Hematopoietic multipotent progenitor cell (in vitro differentiated cells): Measurements from ENCODE around the gene PTPRD. TPM values are rescaled to one million over a fixed set of nuclear protein-coding genes. Genes with fewer than 3 reads are reported as not detected.
"Not testable (repeated sequence)": the region's sequence is repeated elsewhere in the genome, so short reads cannot be mapped to it uniquely, and the experiment has no call there.

Source experiments
- DNase-seq, 3 donors: peaks; one replicate each; pipeline ENCODE4 v3.0.0-alpha.2; 2011 to 2015; ENCODE audit warnings: low read depth in 2 of 3, low spot score in 2 of 3
- total RNA-seq: library from RNA; depleted of rRNA; stranded (reverse); fragments of >200 nt; gene quantifications from one replicate; pipeline ENCODE4 v1.2.3, GENCODE V29; 2012

Gene PTPRD
- total RNA-seq, 1 donor: 16.2 TPM

DNA sequence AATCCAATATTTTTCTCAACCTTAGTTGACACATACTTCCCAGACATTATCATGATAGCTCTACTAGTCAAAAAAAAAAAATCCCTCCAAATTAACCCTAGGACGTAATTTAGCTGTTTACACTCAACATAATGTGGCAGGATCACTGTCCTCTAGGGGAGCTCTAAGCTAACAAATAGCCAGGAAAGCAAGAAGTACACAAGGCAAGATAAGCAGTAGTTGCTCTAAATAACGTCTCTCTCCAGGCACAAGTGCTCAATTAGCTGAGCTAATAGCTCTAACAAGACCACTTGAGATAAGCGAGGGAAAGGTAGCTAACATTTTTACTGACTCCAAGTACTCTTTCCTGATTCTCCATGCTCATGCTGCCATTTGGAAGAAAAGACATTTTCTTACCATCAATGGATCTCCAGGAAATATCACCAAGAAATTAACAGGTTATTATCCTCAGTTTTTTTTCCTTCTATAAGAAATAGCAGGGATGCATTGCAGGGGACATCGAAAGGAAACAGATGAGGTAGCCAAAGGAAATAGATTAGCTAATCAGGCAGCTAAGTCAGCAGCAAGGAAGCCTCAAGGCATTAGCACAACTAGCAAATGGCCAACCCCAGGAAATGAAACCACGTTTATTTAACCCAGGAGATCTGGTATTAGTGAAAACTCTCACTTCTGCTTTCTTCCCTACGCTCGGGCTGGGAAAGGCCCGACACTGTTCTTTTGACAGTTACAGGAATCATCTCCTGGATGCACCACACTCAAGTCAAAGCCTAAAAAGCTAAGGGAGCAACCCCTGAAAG is 614.1 kb downstream of the PTPRD start:
- DNase-seq: peak in 2 of 3 donors; percentile 81 to 85

DNA sequence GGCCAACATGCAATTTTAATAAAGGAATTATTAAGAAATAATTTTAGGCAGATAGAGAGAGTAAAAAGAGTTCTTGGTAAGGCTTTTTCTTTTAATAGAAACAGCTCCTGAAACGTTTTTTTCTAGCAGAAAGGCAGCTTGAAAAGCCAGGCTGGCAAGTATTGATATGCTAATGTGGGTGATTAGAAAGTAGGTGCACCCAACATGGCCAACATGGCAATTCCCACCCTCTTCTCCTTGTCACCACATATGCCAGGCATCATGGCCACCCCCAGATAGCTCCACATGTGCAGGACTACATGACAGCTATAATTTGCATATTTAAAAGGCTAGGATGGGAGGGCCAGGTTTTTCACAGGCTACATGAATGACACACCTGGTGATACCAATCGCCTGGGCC is 615.2 kb downstream of the PTPRD start:
- DNase-seq: no peak

DNA sequence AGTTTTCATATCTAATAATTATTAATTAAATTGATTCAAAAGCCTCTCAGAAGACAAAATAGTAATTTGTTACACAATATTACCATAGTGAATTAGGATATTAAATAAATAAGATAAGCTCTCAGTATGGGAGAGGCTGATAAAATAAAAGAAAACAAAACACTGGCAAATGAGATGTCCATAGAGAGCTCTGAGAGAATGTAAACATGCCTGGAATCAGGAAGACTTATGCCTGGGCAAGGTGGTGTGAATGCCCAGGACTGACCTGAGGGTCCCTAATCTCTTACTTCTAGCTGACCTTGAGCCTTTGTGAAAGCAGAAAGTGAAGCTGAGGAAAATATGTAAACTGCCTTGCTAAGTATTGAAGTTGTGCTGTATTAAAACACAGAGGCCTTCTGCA is 616.5 kb downstream of the PTPRD start:
- DNase-seq: no peak

DNA sequence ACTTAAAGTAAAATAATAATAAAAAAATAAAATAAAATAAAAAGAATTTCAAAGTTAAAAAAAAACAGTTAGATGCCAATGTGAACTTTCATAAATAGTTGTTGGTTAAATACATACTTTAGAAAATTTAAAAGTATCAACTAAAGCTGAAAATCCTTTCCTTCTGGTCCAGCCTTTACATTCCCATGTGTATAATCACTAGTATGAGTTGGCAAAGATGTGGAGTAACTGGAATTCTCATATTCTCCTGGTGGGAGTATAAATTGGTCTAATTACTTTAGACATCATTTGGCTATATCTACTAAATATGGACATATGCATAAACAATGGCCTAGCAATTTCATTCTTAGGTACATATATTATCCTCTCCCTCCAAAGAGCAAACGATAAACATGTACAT is 619.9 kb downstream of the PTPRD start:
- DNase-seq: no peak

DNA sequence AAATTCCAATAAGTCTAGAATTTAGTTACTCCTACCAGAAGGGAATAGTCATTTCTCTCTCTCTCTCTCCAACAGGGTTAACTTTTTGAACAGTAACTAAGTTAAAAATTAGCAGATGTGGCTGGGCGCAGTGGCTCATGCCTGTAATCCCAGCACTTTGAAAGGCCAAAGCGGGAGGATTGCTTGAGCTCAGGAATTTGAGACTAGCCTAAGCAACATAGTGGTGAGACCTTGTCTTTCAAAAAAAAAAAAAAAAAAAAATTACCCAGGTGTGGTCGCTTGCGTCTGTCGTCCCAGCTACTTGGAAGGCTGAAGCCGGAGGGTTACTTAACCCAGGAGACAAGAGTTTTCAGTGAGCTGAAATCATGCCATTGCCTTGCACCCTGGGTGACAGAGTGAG is 639.7 kb downstream of the PTPRD start:
- no peak for DNase-seq

DNA sequence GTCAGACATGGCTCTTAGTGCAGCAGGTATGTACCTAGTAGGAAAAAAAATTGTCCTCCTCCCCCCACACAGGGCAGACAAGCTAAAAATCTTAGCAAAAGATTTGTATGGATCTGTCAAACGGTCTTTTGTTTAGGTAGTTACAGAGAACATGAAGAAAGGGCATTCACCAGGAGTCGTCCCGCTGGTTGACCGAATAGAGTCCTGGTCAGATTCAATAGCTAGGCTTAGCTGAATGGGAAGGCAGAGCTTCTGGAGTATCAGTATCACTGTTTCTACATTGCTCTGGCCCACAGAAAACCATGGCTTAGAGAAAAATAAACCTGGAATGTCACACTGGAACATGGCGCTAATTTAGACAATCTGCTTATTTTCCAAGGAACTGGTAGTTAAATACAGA is 642.3 kb downstream of the PTPRD start:
- DNase-seq: no peak

DNA sequence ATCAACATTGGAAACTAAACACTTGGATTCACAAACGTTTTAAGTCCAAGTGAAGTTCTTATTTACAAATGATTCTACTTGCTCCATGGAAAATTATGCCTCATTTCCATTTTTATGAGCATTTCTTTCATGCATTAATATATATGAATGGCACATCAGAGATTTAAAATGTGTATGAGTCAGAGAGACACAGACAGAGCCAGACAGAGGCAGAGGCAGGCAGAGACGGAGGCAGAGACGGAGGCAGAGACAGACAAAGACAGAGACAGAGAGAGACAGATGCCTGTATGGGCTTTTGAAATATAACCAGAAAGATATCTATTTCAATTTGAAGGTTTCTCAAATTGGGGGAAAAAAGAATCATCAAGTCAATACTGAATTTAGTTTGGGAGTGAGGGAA is 649.0 kb downstream of the PTPRD start:
- DNase-seq: no peak

DNA sequence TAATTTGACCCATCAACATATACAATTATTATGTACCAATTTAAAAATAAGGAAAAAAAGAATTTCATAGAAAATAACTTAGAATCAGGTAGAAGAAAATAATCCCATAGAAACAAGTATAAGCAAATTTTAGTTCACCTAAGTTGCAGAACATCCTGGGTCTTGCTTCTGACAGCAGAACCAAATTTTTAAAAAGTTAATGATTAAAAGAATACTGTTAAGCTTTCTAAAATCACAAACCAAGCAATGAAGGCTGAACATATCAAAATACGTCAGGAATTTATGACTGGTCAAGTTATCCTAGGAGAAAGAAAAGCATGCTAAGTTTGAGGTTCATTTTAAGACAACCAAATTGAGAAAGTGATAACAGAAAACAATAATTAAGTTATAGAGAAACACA is 650.9 kb downstream of the PTPRD start:
- DNase-seq: no peak

DNA sequence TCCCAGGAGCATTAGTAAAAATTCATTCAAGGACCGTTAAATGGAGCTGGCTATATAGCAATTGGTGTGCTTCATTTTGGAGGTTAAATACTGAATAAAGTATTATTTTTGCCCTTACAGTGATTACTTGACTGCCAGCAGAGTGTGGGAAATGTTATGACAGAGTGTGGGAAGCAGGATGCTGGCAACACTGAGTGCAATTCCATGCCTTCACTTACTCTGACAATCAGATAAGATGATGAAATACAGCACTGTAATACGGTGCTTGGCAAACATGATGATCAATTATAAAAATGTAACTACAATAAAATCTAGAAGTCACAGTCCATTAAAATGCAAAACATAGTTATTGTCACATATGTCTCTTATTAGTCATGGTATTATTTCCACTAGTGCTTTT is 651.3 kb downstream of the PTPRD start:
- DNase-seq: no peak

DNA sequence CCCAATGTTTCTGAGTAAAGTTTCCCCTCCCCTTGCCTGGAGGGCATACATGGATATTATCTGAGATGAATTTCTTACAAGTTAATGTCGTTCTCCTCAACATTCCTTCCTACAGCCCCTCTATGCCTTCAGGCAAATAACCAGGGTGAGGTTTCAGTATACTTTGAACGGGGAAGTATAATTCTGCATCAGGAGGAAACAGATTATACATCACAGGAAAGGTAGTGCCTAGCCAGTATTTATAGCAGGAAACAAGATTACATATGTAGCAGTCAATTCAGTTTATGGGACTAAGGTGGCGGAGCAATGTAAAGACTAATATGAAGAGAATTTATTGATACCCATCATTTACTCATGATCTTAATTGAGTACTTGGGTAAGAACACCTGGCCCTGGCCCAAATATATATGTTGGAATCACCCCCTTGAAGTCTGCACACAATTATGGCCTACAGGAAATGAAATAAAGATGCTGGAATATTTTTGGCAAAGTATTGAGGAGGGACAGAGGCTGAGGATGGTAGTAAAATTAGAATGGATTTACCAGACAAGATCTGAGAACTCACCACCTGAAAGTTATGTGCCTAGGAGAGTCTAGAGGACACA is 661.1 kb downstream of the PTPRD start:
- DNase-seq: peak in 2 of 3 donors; percentile 14 to 53

DNA sequence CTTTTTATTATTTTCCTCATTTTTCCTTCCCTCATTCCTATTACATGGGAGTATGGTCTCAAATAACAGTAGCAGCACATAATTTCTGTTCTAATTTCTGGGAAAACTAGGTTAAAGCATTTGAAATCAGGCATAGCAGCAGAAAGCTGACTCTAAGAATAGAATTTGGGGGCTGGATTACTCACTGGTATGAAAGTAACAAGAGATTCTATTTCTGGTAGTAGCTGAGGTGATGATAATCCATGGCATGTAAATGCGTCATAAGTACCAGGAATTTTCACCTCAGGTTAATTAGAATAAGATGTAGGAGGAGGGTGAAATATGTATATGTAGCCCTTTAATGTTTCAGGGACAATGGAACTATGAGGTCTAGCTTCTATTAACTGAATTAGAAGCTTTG is 662.0 kb downstream of the PTPRD start:
- no peak for DNase-seq

DNA sequence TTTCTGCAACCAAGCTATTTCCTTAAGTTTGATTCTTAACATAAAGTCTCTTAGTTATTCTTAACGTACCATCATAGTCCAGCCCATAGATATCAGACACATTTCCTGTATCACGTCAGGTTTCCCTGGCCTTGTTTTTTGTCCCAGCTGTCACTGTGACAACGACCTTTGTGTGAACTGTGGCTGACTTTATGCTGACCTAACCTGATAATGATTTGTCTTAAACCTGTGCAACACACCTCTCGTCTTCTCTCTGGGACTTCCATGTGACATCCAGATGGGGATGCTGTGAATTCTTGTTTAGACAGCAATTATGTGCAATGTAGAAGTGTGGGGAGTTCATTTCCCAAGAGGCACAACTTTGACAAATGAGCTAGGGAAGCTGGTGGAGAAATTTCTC is 662.8 kb downstream of the PTPRD start:
- no peak for DNase-seq

DNA sequence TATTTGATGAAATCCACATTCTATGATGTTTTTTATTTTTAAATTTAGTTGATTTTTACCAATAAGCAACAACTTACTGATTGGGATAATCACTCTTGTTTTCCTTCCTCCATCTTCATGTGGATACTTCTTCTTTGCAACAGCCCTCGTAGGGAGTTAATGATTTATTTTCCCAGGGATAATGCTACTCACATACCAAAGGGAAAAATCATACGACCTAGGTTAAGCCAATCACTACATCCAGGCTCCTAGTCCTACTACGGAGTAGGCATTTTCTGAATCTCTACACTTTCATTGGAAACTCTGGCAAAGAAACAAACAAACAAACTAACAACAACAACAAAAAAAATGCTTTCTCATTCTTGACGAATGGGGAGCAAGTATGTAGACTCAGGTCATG is 663.4 kb downstream of the PTPRD start:
- DNase-seq: no peak

DNA sequence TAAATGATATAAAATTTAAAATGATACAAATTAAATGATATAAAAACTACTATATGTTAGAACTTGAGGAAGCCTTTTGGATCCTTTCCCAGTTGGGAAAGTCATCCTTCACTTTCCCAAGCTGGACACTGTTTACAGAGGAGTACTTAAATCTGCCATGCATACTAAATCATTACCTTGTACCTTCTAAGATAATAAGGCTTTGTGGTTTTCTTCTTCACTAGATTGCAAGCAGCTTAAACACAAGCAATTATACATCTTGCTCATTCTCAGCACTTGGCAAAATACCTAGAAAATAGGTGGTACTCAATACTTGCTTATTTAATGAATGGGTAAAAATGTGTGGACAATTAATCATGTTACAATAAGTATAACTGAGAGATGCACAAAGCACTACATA is 666.8 kb downstream of the PTPRD start:
- DNase-seq: no peak

DNA sequence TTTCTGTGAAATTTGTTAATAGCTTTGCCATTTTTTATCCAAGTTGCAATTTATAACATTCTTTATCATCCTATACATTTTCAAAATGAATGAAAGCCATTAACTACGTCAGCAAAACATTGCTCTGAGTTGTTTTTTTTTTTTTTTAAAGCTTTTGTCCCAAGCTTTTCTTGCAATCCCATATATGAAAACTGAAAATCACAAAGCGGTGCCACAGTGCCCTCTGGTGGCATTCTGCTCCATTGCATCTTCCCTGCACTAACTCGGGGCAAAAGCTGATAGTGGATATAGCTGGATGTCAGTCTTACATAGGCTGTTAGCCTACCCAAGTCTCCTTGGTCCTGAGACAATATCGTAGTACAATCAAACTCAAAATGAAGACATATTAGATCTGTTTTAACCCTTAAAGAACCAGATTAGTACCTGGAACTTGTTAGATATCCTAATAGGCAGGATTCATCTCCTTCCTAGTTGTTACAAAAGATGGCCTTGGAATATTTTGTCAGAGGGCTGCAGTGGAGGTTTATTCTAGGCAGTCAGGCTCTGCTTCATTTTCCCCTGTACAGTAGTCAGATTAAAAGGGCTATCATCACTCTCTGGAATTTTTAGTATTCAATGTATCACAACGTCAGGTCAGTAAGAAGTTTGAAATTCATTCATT is 669.9 kb downstream of the PTPRD start:
- DNase-seq: peak in 2 of 3 donors; percentile 60 to 79

DNA sequence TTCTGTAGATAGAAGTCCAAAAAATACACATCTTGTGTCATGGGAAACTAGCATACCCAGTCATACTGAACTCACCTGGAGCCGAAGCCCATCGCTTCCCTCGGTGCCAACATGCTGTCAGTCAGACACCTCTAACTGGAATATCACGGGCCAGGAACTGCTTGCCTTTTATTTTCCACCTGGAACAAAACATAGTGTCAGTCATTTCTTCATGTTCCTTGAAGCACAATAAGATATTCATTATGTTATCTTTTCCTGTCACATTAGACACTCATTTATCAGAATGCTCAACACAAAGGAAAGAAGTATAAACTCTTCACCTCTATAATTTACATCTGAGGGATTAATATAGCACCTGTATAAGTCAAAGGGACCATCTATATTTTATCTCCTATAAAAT is 674.4 kb downstream of the PTPRD start:
- no peak for DNase-seq

DNA sequence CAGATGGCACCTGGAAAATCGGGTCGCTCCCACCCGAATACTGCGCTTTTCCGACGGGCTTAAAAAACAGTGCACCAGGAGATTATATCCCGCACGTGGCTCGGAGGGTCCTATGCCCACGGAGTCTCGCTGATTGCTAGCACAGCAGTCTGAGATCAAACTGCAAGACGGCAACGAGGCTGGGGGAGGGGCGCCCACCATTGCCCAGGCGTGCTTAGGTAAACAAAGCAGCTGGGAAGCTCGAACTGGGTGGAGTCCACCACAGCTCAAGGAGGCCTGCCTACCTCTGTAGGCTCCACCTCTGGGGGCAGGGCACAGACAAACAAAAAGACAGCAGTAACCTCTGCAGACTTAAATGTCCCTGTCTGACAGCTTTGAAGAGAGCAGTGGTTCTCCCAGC is 681.3 kb downstream of the PTPRD start:
- DNase-seq: not testable (repeated sequence)

DNA sequence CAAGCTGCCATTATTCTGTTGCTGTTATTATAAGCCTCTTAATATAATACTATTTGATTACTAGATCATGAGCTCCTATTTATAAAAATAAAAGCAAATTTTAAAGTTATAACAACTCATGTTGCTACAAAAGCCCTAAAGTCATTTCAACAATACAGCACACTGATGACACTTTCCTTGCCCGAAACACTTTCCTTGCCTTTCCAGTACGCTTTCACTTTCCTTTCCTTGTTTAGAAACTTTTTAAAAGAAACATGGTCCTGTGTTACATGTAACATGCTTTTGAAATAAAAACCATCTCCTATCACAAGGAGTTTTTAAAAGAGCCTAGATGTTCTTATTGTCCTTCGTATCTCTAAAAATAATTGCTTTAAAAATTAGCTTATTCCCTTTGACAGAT is 688.4 kb downstream of the PTPRD start:
- peak in 1 of 3 donors; percentile 41 for DNase-seq

DNA sequence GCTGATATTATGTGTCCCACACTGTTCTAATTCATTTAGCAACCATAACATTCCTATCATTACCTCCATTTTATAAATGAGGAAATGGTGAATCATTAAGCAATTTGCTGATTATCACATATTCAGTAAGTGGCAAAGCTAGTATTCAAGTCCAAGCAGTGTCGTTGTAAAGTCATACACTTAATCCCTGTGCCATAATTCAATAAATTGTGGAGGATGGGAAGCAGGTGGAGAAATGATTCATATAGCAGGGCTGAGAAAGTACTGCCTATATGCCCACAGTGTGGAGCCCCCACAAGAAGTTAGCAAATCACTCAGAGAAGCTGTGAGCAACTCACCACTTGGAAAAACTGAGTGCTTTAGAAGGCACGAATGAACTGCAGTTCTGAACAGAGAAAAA is 691.0 kb downstream of the PTPRD start:
- DNase-seq: no peak

DNA sequence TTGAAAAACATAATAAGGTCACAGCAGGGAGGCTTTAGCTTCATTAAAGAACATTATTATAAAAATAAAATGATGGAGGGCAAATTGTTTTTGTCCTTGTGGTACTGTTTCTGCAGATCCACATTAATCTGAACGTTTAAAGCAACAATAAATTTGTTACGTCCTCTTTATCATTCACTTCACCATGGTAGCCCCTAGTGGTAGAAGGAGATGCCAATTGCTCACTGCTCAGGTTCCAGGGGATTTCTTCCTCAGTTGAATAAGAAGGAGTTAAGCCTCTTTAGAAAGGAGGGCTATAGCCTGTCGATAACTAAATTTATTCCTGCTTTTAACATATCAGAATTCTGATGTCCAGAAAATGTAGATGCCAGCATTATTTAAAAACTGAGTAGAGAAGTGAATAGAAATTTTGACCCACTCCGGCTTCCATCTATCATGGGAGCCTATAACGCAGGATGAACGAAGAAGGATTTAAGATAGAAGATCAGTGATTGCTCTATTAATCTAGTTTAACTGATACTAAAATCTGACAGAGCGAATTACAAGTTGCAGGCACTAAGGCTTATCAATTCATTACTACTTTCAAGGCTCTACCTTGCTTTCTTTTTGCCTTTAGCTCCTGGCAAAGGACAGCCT is 692.3 kb downstream of the PTPRD start:
- peak in 1 of 3 donors; percentile 35 for DNase-seq

DNA sequence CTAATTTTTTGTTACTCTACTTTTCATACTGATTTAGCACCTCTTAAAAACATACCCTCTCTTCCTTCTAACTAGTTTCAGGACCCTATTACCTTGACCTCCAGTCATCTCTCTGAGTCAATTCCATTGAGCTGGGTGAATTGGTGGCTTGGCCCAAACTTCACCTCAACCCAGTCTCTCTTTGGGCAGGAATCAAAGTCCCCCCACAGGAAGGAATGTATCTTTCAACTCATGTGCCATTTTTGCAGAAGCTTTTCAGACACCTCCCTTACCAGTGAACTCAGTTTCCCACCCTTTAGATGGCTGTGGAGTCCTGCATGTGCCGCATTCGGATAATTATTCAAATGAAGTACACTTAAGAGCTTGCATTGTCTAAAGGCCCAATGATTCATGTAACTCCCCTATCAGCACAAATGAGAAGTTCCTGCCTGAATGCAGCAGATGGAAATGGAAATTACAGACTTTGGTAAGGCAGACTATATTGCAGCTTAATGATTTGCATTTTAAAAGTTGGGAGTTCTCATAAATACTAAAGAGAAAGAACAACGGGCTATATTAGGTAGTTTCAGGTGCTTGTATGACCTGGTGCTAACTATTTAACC is 693.5 kb downstream of the PTPRD start:
- DNase-seq: no peak
